Breast epithelium (tissue), 4 donors: ENCODE data around the gene KCNQ1OT1. TPM values are rescaled to one million over a fixed set of nuclear protein-coding genes. Genes with fewer than 3 reads are reported as not detected.
A peak's percentile ranks its signal among the peaks of the same experiment; 100 is the strongest.

Experiments used
- DNase-seq, 2 donors: peaks; one replicate each; pipeline ENCODE4 v3.0.0-alpha.2; 2019; ENCODE audit warnings: low spot score in 2 of 2
- H3K27ac ChIP-seq, 2 donors: fragments of 200-600 bp; sonication (generic) in 1 of 2; one replicate each; pipeline ENCODE4 v1.5.1; 2016 to 2019; ENCODE audit warnings: mild to moderate bottlenecking in 1 of 2
- H3K27me3 ChIP-seq, 2 donors: fragments of 200-600 bp; sonication (generic) in 1 of 2; one replicate each; pipeline versions ENCODE4 v1.5.1 to v1.6.0; 2017 to 2019; ENCODE audit warnings: control low read depth in 1 of 2, mild to moderate bottlenecking in 1 of 2
- H3K36me3 ChIP-seq: fragments of 200-600 bp; one replicate; pipeline ENCODE4 v1.5.1; 2019
- H3K4me1 ChIP-seq, 2 donors: fragments of 200-600 bp; sonication (generic); one replicate each; pipeline ENCODE4 v1.5.1; 2016 to 2019; ENCODE audit warnings: control low read depth in 1 of 2
- H3K4me3 ChIP-seq, 3 donors: fragments of 200-600 bp; sonication (generic); 1 replicate in 2 of 3; 2 replicates in 1 of 3; pipeline ENCODE4 v1.5.1; 2016 to 2019; ENCODE audit warnings: mild to moderate bottlenecking in 3 of 3, moderate library complexity in 2 of 3
- H3K9me3 ChIP-seq, 2 donors: fragments of 200-600 bp; sonication (generic) in 1 of 2; one replicate each; pipeline ENCODE4 v1.5.1; 2016 to 2019; ENCODE audit warnings: control low read depth in 1 of 2
- CTCF ChIP-seq, 3 donors: fragments of 450-650 bp; IDR thresholded peaks; one replicate each; pipeline ENCODE4 v1.5.1; 2016 to 2017; ENCODE audit warnings: antibody characterized with exemption in 3 of 3, mild to moderate bottlenecking in 3 of 3, moderate library complexity in 3 of 3
- POLR2A ChIP-seq: fragments of 450-650 bp; IDR thresholded peaks from one replicate; pipeline ENCODE4 v1.6.1; 2016; ENCODE audit warnings: antibody characterized with exemption, mild to moderate bottlenecking, moderate library complexity
- POLR2AphosphoS5 ChIP-seq, 3 donors: sonication (generic); formaldehyde crosslinking; IDR thresholded peaks; one replicate each; pipeline ENCODE4 v1.6.1; 2017; ENCODE audit warnings: antibody characterized with exemption in 3 of 3
- intact Hi-C: fragments of 100-400 bp; cut with DNase I; formaldehyde crosslinking; loops from one replicate; pipeline ENCODE4 v1.15.1; 2023; ENCODE audit warnings: low total_unique reads
- total RNA-seq, 3 donors: library from RNA; depleted of rRNA; stranded (reverse); fragments of >200 nt; gene quantifications; one replicate each; pipeline ENCODE4 v1.1.0, GENCODE V29; 2016

Gene KCNQ1OT1
- total RNA-seq, 3 donors from 2014 or later: 2.1 to 5.3 (median 3.6) TPM

- Histone ChIP-seq H3K36me3 (no peaks in the 10 kb centered on the region), H3K9me3 (peaks cover 0 to 4% of the 10 kb centered on the region in 2 donors), H3K27me3 (no peaks in the 10 kb centered on the region), H3K4me1 (peaks cover 0 to 3% of the 10 kb centered on the region in 2 donors), H3K27ac (peak overlapping the region; percentile 43 to 81), H3K4me3 (peak overlapping the region in 1 of 3 donors; percentile 25)
- no peak for DNase-seq
- intact Hi-C loops: loop anchor here (10.0 kb wide), 1 partner anchor 176 kb away; the partner anchor contains the start of gene CDKN1C
- TF ChIP-seq CTCF (IDR thresholded peaks at IDR 0.05) (no peak), POLR2A (no peak), POLR2AphosphoS5 (IDR thresholded peaks at IDR 0.05) (no peak)
Observed at GRCh38 chr11:2708757-2709281, 9.0 kb upstream of the KCNQ1OT1 start.

DNA sequence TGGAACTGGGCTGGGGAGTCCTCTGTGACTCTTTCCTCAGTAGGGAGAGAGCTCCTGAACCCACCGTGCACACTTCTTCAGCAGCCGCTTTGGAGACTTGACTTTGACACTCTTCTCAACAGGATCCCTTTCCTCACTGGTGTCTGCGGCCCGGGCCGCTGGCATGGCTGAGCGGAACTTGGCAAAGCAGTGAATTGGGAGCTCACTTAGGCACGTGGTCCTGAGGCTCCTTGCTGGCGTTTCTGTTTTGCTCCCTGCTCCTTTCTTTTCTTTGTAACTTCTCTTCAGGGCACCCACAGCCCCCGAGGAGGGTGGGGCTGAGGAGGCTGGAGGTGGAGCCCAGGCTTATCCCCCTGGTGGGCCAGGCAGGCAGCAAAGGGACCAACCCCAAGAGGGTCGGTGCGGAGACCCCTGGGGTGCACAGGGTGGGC, 8.4 kb upstream of the KCNQ1OT1 start:
- Histone ChIP-seq H3K9me3 (peaks cover 0 to 4% of the 10 kb centered on the region in 2 donors), H3K27me3 (no peaks in the 10 kb centered on the region), H3K27ac (peak overlapping the region; percentile 43 to 81), H3K4me3 (peak overlapping the region in 1 of 3 donors; percentile 25), H3K36me3 (no peaks in the 10 kb centered on the region), H3K4me1 (peaks cover 0 to 3% of the 10 kb centered on the region in 2 donors)
- TF ChIP-seq POLR2A (no peak), POLR2AphosphoS5 (IDR thresholded peaks at IDR 0.05) (no peak), CTCF (IDR thresholded peaks at IDR 0.05) (no peak)
- DNase-seq: peak in 1 of 2 donors; percentile 43
- intact Hi-C loops: loop anchor here (10.0 kb wide), 1 partner anchor 177 kb away; the partner anchor contains the start of gene CDKN1C

- Histone ChIP-seq H3K27ac (peak overlapping the region in 1 of 2 donors; percentile 81), H3K9me3 (peaks cover 0 to 4% of the 10 kb centered on the region in 2 donors), H3K27me3 (no peaks in the 10 kb centered on the region), H3K36me3 (no peaks in the 10 kb centered on the region), H3K4me1 (peaks cover 0 to 3% of the 10 kb centered on the region in 2 donors), H3K4me3 (no peak overlapping the region)
- no peak for TF ChIP-seq CTCF (IDR thresholded peaks at IDR 0.05)
- TF ChIP-seq POLR2A: no peak
- no peak for TF ChIP-seq POLR2AphosphoS5 (IDR thresholded peaks at IDR 0.05)
- intact Hi-C loops: loop anchor here (10.0 kb wide), 1 partner anchor 177 kb away; the partner anchor contains the start of gene CDKN1C
- DNase-seq: no peak
Observed at GRCh38 chr11:2707736-2708135, 7.9 kb upstream of the KCNQ1OT1 start.

GRCh38 chr11:2706321-2706720, 6.5 kb upstream of the KCNQ1OT1 start:
- Histone ChIP-seq H3K9me3 (peaks cover 0 to 4% of the 10 kb centered on the region in 2 donors), H3K27ac (no peak overlapping the region), H3K4me1 (peaks cover 0 to 3% of the 10 kb centered on the region in 2 donors), H3K27me3 (no peaks in the 10 kb centered on the region), H3K36me3 (no peaks in the 10 kb centered on the region), H3K4me3 (no peak overlapping the region)
- no peak for TF ChIP-seq CTCF (IDR thresholded peaks at IDR 0.05)
- TF ChIP-seq POLR2AphosphoS5 (IDR thresholded peaks at IDR 0.05): no peak
- TF ChIP-seq POLR2A: no peak
- intact Hi-C loops: loop anchor here (10.0 kb wide), 1 partner anchor 178 kb away; the partner anchor contains the start of gene CDKN1C
- DNase-seq: no peak

- Histone ChIP-seq H3K9me3 (peaks cover 0 to 4% of the 10 kb centered on the region in 2 donors), H3K36me3 (no peaks in the 10 kb centered on the region), H3K27ac (no peak overlapping the region), H3K27me3 (no peaks in the 10 kb centered on the region), H3K4me1 (peaks cover 0 to 3% of the 10 kb centered on the region in 2 donors), H3K4me3 (no peak overlapping the region)
- TF ChIP-seq POLR2AphosphoS5 (IDR thresholded peaks at IDR 0.05): no peak
- no peak for TF ChIP-seq CTCF (IDR thresholded peaks at IDR 0.05)
- no peak for TF ChIP-seq POLR2A
- no peak for DNase-seq
- intact Hi-C loops: loop anchor here (10.0 kb wide), 1 partner anchor 180 kb away; the partner anchor contains the start of gene CDKN1C
Observed at GRCh38 chr11:2704896-2705606, 5.3 kb upstream of the KCNQ1OT1 start.
